HCT116 (cell line): ENCODE results near the gene UQCC2. TPM values are rescaled to one million over a fixed set of nuclear protein-coding genes. Genes with fewer than 3 reads are reported as not detected.

ENCODE experiments used
- ATAC-seq: fragments of 200-7000 bp; cut with Tn5 transposase; 2 replicates; pipeline ENCODE4 v1.9.1; 2020; ENCODE audit warnings: mild to moderate bottlenecking, moderate library complexity
- BruUV-seq: library from RNA; stranded (reverse); fragments of 400-500 nt; replicated peaks from 2 replicates; lab custom pipeline; 2021; lab: Mats Ljungman, UMichigan
- CTCF ChIA-PET: fragments of 300-600 bp; sonication (Branson Sonifier 250); formaldehyde crosslinking; loops from one replicate; lab custom pipeline; 2021; ENCODE audit warnings: antibody characterized with exemption; lab: Charles Lee
- POLR2A ChIA-PET: fragments of 300-600, 350-600 bp; sonication (Branson Sonifier 250); formaldehyde crosslinking; loops from one replicate; lab custom pipeline; 2021; ENCODE audit warnings: antibody characterized with exemption; lab: Charles Lee
- RAD21 ChIA-PET, 2 experiments: fragments of 300-600 bp; sonication (Branson Sonifier 250); formaldehyde crosslinking; loops; one replicate each; lab custom pipeline; 2023; ENCODE audit warnings: low total read pairs in 2 of 2; ENCODE audit not compliant: uncharacterized antibody in 2 of 2, unreplicated experiment in 2 of 2, low non-redundant PET in 1 of 2; lab: Charles Lee
- DNase-seq: peaks from one replicate; pipeline ENCODE4 v3.0.0-alpha.2; 2010; ENCODE audit warnings: low read depth, low spot score
- H2AFZ ChIP-seq: fragments of 200-600 bp; shearing (Covaris generic), sonication (generic); 2 replicates; pipeline ENCODE4 v1.6.1; 2017; ENCODE audit warnings: low read depth, mixed run types, mixed read lengths, antibody characterized with exemption, low read length; ENCODE audit not compliant: poor library complexity, severe bottlenecking
- H3K27ac ChIP-seq: 2 replicates; pipeline ENCODE4 v1.5.1; 2012; ENCODE audit warnings: low read depth, low read length
- H3K27me3 ChIP-seq: fragments of 200-600 bp; sonication (generic); 2 replicates; pipeline ENCODE4 v1.6.1; 2016; ENCODE audit warnings: mixed run types, low read length, mixed read lengths; ENCODE audit not compliant: insufficient read depth
- H3K36me3 ChIP-seq, 2 experiments: fragments of 200-500 bp in 1 of 2; fragments of 200-600 bp in 1 of 2; sonication (Bioruptor generic) in 1 of 2; sonication (generic) in 1 of 2; 2 replicates each; pipeline versions ENCODE4 v1.5.1 to v1.6.1; 2014 to 2016; ENCODE audit warnings: low read length in 2 of 2, inconsistent platforms in 1 of 2, mixed read lengths in 1 of 2, mixed run types in 1 of 2; ENCODE audit not compliant: insufficient read depth in 2 of 2, control insufficient read depth in 1 of 2
- H3K4me1 ChIP-seq, 2 experiments: fragments of 200-600 bp in 1 of 2; sonication (generic) in 1 of 2; 2 replicates each; pipeline versions ENCODE4 v1.5.1 to v1.6.1; 2012 to 2017; ENCODE audit warnings: low read length in 2 of 2, inconsistent platforms in 1 of 2, mild to moderate bottlenecking in 1 of 2, mixed read lengths in 1 of 2, mixed run types in 1 of 2, moderate library complexity in 1 of 2; ENCODE audit not compliant: insufficient read depth in 2 of 2, control insufficient read depth in 1 of 2
- H3K4me2 ChIP-seq: fragments of 200-600 bp; sonication (generic); 2 replicates; pipeline ENCODE4 v1.6.1; 2017; ENCODE audit warnings: mixed run types, low read length, mixed read lengths
- H3K4me3 ChIP-seq, 2 experiments: fragments of 200-600 bp in 1 of 2; sonication (generic) in 1 of 2; replicated peaks in 1 of 2; 2 replicates each; pipeline ENCODE4 v1.5.1; 2011 to 2016; ENCODE audit warnings: low read length in 2 of 2, control low read depth in 1 of 2, low read depth in 1 of 2, mild to moderate bottlenecking in 1 of 2, mixed read lengths in 1 of 2, mixed run types in 1 of 2
- H3K79me2 ChIP-seq: fragments of 200-600 bp; sonication (generic); 2 replicates; pipeline ENCODE4 v1.6.1; 2017; ENCODE audit warnings: mild to moderate bottlenecking, mixed run types, low read length, moderate library complexity, mixed read lengths; ENCODE audit not compliant: insufficient read depth
- H3K9ac ChIP-seq: fragments of 200-600 bp; sonication (generic); 2 replicates; pipeline ENCODE4 v1.6.1; 2016; ENCODE audit warnings: low read length, mixed read lengths
- H3K9me2 ChIP-seq: fragments of 200-600 bp; sonication (generic), shearing (Covaris generic); 2 replicates; pipeline ENCODE4 v1.6.1; 2017; ENCODE audit warnings: mixed run types, mild to moderate bottlenecking, moderate library complexity; ENCODE audit not compliant: insufficient read depth
- H3K9me3 ChIP-seq, 2 experiments: fragments of 200-500 bp in 1 of 2; fragments of 200-600 bp in 1 of 2; sonication (Bioruptor generic) in 1 of 2; sonication (generic) in 1 of 2; 2 replicates each; pipeline ENCODE4 v1.6.1; 2014 to 2017; ENCODE audit warnings: low read length in 2 of 2, mixed read lengths in 2 of 2, inconsistent platforms in 1 of 2, low read depth in 1 of 2, mild to moderate bottlenecking in 1 of 2, mixed run types in 1 of 2, moderate library complexity in 1 of 2; ENCODE audit not compliant: control insufficient read depth in 1 of 2, insufficient read depth in 1 of 2
- H4K20me1 ChIP-seq: fragments of 200-600 bp; sonication (generic), shearing (Covaris generic); 2 replicates; pipeline ENCODE4 v1.6.1; 2017; ENCODE audit warnings: mixed run types, mild to moderate bottlenecking, moderate library complexity; ENCODE audit not compliant: insufficient read depth
- ATF3 ChIP-seq: IDR thresholded peaks from 2 replicates; pipeline ENCODE4 v1.6.1; 2012
- CBX3 ChIP-seq: IDR thresholded peaks from 2 replicates; pipeline ENCODE4 v1.6.1; 2012; ENCODE audit warnings: low read depth
- CTCF ChIP-seq, 3 experiments: fragments of 200-600 bp in 1 of 3; sonication (generic) in 1 of 3; IDR thresholded peaks in 2 of 3; conservative IDR thresholded peaks in 1 of 3; 2 replicates each; pipeline ENCODE4 v1.5.1; 2012 to 2017; ENCODE audit warnings: low read depth in 2 of 3, low read length in 2 of 3, antibody characterized with exemption in 1 of 3, borderline replicate concordance in 1 of 3, control low read depth in 1 of 3, mild to moderate bottlenecking in 1 of 3, mixed read lengths in 1 of 3, mixed run types in 1 of 3, moderate library complexity in 1 of 3; ENCODE audit not compliant: insufficient read depth in 1 of 3
- EGR1 ChIP-seq: IDR thresholded peaks from 2 replicates; pipeline ENCODE4 v1.6.1; 2012; ENCODE audit warnings: low read depth
- ELF1 ChIP-seq: IDR thresholded peaks from 2 replicates; pipeline ENCODE4 v1.6.1; 2012; ENCODE audit warnings: low read depth, borderline replicate concordance
- EZH2 ChIP-seq: fragments of 200-600 bp; sonication (generic); IDR thresholded peaks from 2 replicates; pipeline ENCODE4 v1.6.1; 2017; ENCODE audit warnings: antibody characterized with exemption, mixed run types
- EZH2phosphoT487 ChIP-seq: fragments of 200-600 bp; IDR thresholded peaks from 2 replicates; pipeline ENCODE4 v1.6.1; 2018; ENCODE audit warnings: antibody characterized with exemption, borderline replicate concordance
- FOSL1 ChIP-seq: IDR thresholded peaks from 2 replicates; pipeline ENCODE4 v1.6.1; 2012; ENCODE audit warnings: low read depth
- JUND ChIP-seq: IDR thresholded peaks from 2 replicates; pipeline ENCODE4 v1.6.1; 2012
- MAX ChIP-seq: IDR thresholded peaks from 2 replicates; pipeline ENCODE4 v1.6.1; 2012
- POLR2A ChIP-seq: IDR thresholded peaks from 2 replicates; pipeline ENCODE4 v1.7.0; 2011; ENCODE audit warnings: borderline replicate concordance; ENCODE audit not compliant: insufficient read depth, insufficient read length; ENCODE audit errors: extremely low read depth
- POLR2AphosphoS5 ChIP-seq: IDR thresholded peaks from 2 replicates; pipeline ENCODE4 v1.6.1; 2011; ENCODE audit warnings: mild to moderate bottlenecking, low read depth, low read length, moderate library complexity
- RAD21 ChIP-seq: IDR thresholded peaks from 2 replicates; pipeline ENCODE4 v1.6.1; 2012; ENCODE audit warnings: low read depth, mild to moderate bottlenecking
- REST ChIP-seq: IDR thresholded peaks from 2 replicates; pipeline ENCODE4 v1.6.1; 2012; ENCODE audit warnings: low read depth
- SIN3A ChIP-seq: IDR thresholded peaks from 2 replicates; pipeline ENCODE4 v1.6.1; 2012; ENCODE audit warnings: low read depth
- TCF7L2 ChIP-seq: IDR thresholded peaks from 2 replicates; pipeline ENCODE4 v1.7.0; 2011; ENCODE audit warnings: borderline replicate concordance, inconsistent platforms; ENCODE audit not compliant: insufficient read depth, insufficient read length; ENCODE audit errors: extremely low read depth
- YY1 ChIP-seq: IDR thresholded peaks from 2 replicates; pipeline ENCODE4 v1.6.1; 2011; ENCODE audit warnings: low read length, low read depth, moderate library complexity, mild to moderate bottlenecking; ENCODE audit not compliant: insufficient replicate concordance; ENCODE audit errors: extremely low read depth
- ZBTB33 ChIP-seq: IDR thresholded peaks from 2 replicates; pipeline ENCODE4 v1.6.1; 2011; ENCODE audit warnings: mild to moderate bottlenecking, low read length, moderate library complexity; ENCODE audit not compliant: insufficient replicate concordance; ENCODE audit errors: extremely low read depth
- ZFX ChIP-seq: fragments of 450-650 bp; IDR thresholded peaks from 2 replicates; pipeline ENCODE4 v1.6.1; 2017
- ZNF274 ChIP-seq: fragments of 200-500 bp; sonication (Bioruptor generic); IDR thresholded peaks from 2 replicates; pipeline ENCODE4 v1.6.1; 2014; ENCODE audit warnings: mild to moderate bottlenecking, low read depth, low read length, inconsistent platforms
- intact Hi-C: fragments of 100-400 bp; cut with micrococcal nuclease; formaldehyde crosslinking; loops from 2 replicates; pipeline ENCODE4 v1.10.0; 2022
- total RNA-seq: library from RNA; stranded (reverse); gene quantifications from one replicate; pipeline ENCODE4 v1.2.1, GENCODE V29; 2021; ENCODE audit not compliant: unreplicated experiment

The UQCC2 gene
- total RNA-seq, 1 experiment from 2014 or later = 95.1 TPM

- H3K9me2 ChIP-seq = no peaks in the 10 kb centered on the region
- no peak for DNase-seq
- H3K9me3 ChIP-seq = no peaks in the 10 kb centered on the region
- H2AFZ ChIP-seq = no peak overlapping the region
- no peaks in the 10 kb centered on the region for H3K36me3 ChIP-seq
- ChIA-PET CTCF (interaction anchor here (0.9 kb wide), 1 partner anchor 21 kb away, joined by 3 read pairs; the partner anchor contains the start of gene UQCC2), POLR2A (no interaction called here), RAD21 (no interaction called here)
- peaks cover 0 to 10% of the 10 kb centered on the region in 2 experiments; a peak in 2 of 4 replicates for H3K4me1 ChIP-seq
- no peak overlapping the region for H3K9ac ChIP-seq
- H3K27me3 ChIP-seq = no peaks in the 10 kb centered on the region
- intact Hi-C loops = no loop called here
- H4K20me1 ChIP-seq = no peaks in the 10 kb centered on the region
- no peak overlapping the region for H3K27ac ChIP-seq
- BruUV-seq = no TSS peak
- TF ChIP-seq ELF1 = no peak
- no peak for TF ChIP-seq TCF7L2
- TF ChIP-seq ATF3 = no peak
- no peak for TF ChIP-seq SIN3A
- TF ChIP-seq FOSL1 = no peak
- no peak for TF ChIP-seq CTCF (IDR thresholded peaks at IDR 0.05 in 2 of 3, conservative IDR thresholded peaks at IDR 0.05 in 1 of 3; ENCODE audit: borderline replicate concordance in 1 of 3, insufficient read depth in 1 of 3, low read depth in 2 of 3, low read length in 2 of 3)
- TF ChIP-seq JUND = no peak
- no peak for TF ChIP-seq MAX
- TF ChIP-seq CBX3 = no peak
- no peak for TF ChIP-seq POLR2AphosphoS5
- TF ChIP-seq YY1 = no peak
- TF ChIP-seq EZH2phosphoT487 = no peak
- no peak for TF ChIP-seq RAD21
- TF ChIP-seq REST = no peak
- TF ChIP-seq ZFX = no peak
- TF ChIP-seq EGR1 = no peak
- TF ChIP-seq POLR2A = no peak
- TF ChIP-seq EZH2 = no peak
- no peak for TF ChIP-seq ZBTB33
- no peak for TF ChIP-seq ZNF274
- H3K4me2 ChIP-seq = peak overlapping the region; percentile 10; the same call in 1 of the 2 replicates
- H3K79me2 ChIP-seq = no peaks in the 10 kb centered on the region
- ATAC-seq = no peak; the same call in 1 of the 2 replicates
- H3K4me3 ChIP-seq = no peak overlapping the region
Observed at GRCh38 chr6:33732385-33732784, 20.9 kb upstream of the UQCC2 start.
